ENCODE measurements around the gene SLC6A5. TPM values are rescaled to one million over a fixed set of nuclear protein-coding genes. Genes with fewer than 3 reads are reported as not detected.

The SLC6A5 gene
- total and polyA plus RNA-seq, 9 of the 15 experiments (the other 6 are each of a cell fraction or from before 2014, with no cell fraction given): 0.08 TPM; not detected in 8

DNA sequence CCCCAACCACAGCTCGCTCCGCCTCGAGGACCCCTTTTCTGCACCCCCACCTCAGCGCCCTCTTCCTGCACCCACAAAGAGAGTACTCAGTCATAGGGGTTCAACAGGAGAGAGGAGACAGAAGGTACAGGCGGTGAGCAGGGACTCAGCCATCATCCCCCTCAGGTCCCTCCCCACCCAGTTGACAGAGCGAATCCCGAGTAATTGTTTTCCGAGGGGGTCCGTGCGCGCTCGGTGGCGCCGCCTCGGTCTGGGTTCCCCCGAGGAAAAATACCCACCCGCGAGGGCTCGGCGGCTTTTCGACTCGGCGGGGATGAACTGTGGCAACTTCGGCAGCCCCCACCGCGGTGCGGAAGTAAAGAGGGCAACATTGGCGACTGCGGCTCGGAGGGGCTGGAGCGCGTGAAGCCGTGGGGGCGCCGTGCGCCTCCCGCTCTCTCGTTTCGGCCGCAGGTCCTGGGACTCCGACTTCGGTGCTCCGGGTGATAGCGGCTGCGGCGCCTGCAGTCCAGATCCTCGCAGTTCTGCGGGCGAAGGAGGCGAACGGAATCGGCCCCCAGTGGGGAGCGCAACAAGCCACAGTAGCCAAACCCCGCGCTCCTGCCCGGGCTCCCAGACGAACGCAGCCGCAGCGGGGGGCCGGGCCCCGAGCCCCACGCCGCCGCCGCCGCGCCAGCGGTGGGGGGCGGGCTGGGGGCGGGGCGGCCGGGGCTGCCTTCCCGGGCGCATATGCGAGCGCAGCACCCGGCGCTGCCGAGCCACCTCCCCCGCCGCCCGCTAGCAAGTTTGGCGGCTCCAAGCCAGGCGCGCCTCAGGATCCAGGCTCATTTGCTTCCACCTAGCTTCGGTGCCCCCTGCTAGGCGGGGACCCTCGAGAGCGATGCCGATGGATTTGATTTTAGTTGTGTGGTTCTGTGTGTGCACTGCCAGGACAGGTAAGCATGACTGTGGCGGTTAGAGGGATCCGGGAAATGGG, 69.7 kb downstream of the SLC6A5 start, which contains the start of gene NELL1:
Gene NELL1, plus strand, starts transcription at position 743 of the 976 bp plus-strand sequence.
- WGBS (ENCODE audit: insufficient coverage, low coverage, missing lambda C conversion rate): 9% methylated on average over 42 of the region's 93 CpGs
- H3K9ac ChIP-seq (ENCODE audit: insufficient read depth in 1 of 2, low read depth in 2 of 2, low read length in 2 of 2): no peak within 1 kb of the TSS
- ChIA-PET POLR2A (no interaction called here), CTCF (ENCODE audit: low intra/inter-chr PET ratio) (no interaction called here)
- no peaks in the 10 kb centered on the region for H3K79me2 ChIP-seq (ENCODE audit: control insufficient read depth, insufficient read depth, low read length)
- peaks cover 3 to 26% of the 10 kb centered on the region in 2 experiments; a peak in 3 of 5 replicates for H3K27me3 ChIP-seq (ENCODE audit: control insufficient read depth in 2 of 2, insufficient read depth in 2 of 2, low read length in 2 of 2)
- intact Hi-C loops (cut with micrococcal nuclease): no loop called here
- FAIRE-seq: no peak
- in situ Hi-C loops (cut with MboI): no loop called here
- H2AFZ ChIP-seq (ENCODE audit: low read depth, low read length): no peak within 1 kb of the TSS
- no peak for DNase-seq (ENCODE audit: extremely low read depth in 1 of 4, low spot score in 3 of 4)
- H3K4me3 ChIP-seq: no peak within 1 kb of the TSS
- H3K4me1 ChIP-seq (replicated peaks in 1 of 2; ENCODE audit: control insufficient read depth in 2 of 2, insufficient read depth in 2 of 2, low read length in 2 of 2): no peaks in the 10 kb centered on the region; a peak in 1 of 5 replicates
- no peaks in the 10 kb centered on the region for H3K9me3 ChIP-seq (replicated peaks; ENCODE audit: control insufficient read depth, insufficient read depth, low read depth, low read length)
- ATAC-seq: no peak
- H3K36me3 ChIP-seq (ENCODE audit: control insufficient read depth, insufficient read depth, low read length): no peaks in the 10 kb centered on the region
- BruUV-seq (replicated peaks): no TSS peak
- no peak within 1 kb of the TSS for H3K4me2 ChIP-seq (ENCODE audit: insufficient read depth, low read length)
- no peak for TF ChIP-seq HNRNPLL (IDR thresholded peaks at IDR 0.05; ENCODE audit: low read depth, low read length, poor library complexity, severe bottlenecking)
- H4K20me1 ChIP-seq (replicated peaks; ENCODE audit: control insufficient read depth, insufficient read depth, low read length): no peaks in the 10 kb centered on the region
- no peaks in the 10 kb centered on the region for H3K9me1 ChIP-seq (ENCODE audit: control insufficient read depth, insufficient read depth, low read length)
- H3K27ac ChIP-seq (ENCODE audit: extremely low read depth, low read depth, low read length): no peak within 1 kb of the TSS

Measured in K562 (cell line).